HCT116 (cell line): ENCODE measurements around the gene CAPN1. TPM values are rescaled to one million over a fixed set of nuclear protein-coding genes. Genes with fewer than 3 reads are reported as not detected.
"Not testable (repeated sequence)": the region's sequence is repeated elsewhere in the genome, so short reads cannot be mapped to it uniquely, and the experiment has no call there.

Experiments
- ATAC-seq: fragments of 200-7000 bp; cut with Tn5 transposase; 2 replicates; pipeline ENCODE4 v1.9.1; 2020; ENCODE audit warnings: mild to moderate bottlenecking, moderate library complexity
- BruUV-seq: library from RNA; stranded (reverse); fragments of 400-500 nt; replicated peaks from 2 replicates; lab custom pipeline; 2021; lab: Mats Ljungman, UMichigan
- CTCF ChIA-PET: fragments of 300-600 bp; sonication (Branson Sonifier 250); formaldehyde crosslinking; loops from one replicate; lab custom pipeline; 2021; ENCODE audit warnings: antibody characterized with exemption; lab: Charles Lee
- POLR2A ChIA-PET: fragments of 300-600, 350-600 bp; sonication (Branson Sonifier 250); formaldehyde crosslinking; loops from one replicate; lab custom pipeline; 2021; ENCODE audit warnings: antibody characterized with exemption; lab: Charles Lee
- RAD21 ChIA-PET, 2 experiments: fragments of 300-600 bp; sonication (Branson Sonifier 250); formaldehyde crosslinking; loops; one replicate each; lab custom pipeline; 2023; ENCODE audit warnings: low total read pairs in 2 of 2; ENCODE audit not compliant: uncharacterized antibody in 2 of 2, unreplicated experiment in 2 of 2, low non-redundant PET in 1 of 2; lab: Charles Lee
- DNase-seq: peaks from one replicate; pipeline ENCODE4 v3.0.0-alpha.2; 2010; ENCODE audit warnings: low read depth, low spot score
- H2AFZ ChIP-seq: fragments of 200-600 bp; shearing (Covaris generic), sonication (generic); 2 replicates; pipeline ENCODE4 v1.6.1; 2017; ENCODE audit warnings: low read depth, mixed run types, mixed read lengths, antibody characterized with exemption, low read length; ENCODE audit not compliant: poor library complexity, severe bottlenecking
- H3K27ac ChIP-seq: 2 replicates; pipeline ENCODE4 v1.5.1; 2012; ENCODE audit warnings: low read depth, low read length
- H3K27me3 ChIP-seq: fragments of 200-600 bp; sonication (generic); 2 replicates; pipeline ENCODE4 v1.6.1; 2016; ENCODE audit warnings: mixed run types, low read length, mixed read lengths; ENCODE audit not compliant: insufficient read depth
- H3K36me3 ChIP-seq, 2 experiments: fragments of 200-500 bp in 1 of 2; fragments of 200-600 bp in 1 of 2; sonication (Bioruptor generic) in 1 of 2; sonication (generic) in 1 of 2; 2 replicates each; pipeline versions ENCODE4 v1.5.1 to v1.6.1; 2014 to 2016; ENCODE audit warnings: low read length in 2 of 2, inconsistent platforms in 1 of 2, mixed read lengths in 1 of 2, mixed run types in 1 of 2; ENCODE audit not compliant: insufficient read depth in 2 of 2, control insufficient read depth in 1 of 2
- H3K4me1 ChIP-seq, 2 experiments: fragments of 200-600 bp in 1 of 2; sonication (generic) in 1 of 2; 2 replicates each; pipeline versions ENCODE4 v1.5.1 to v1.6.1; 2012 to 2017; ENCODE audit warnings: low read length in 2 of 2, inconsistent platforms in 1 of 2, mild to moderate bottlenecking in 1 of 2, mixed read lengths in 1 of 2, mixed run types in 1 of 2, moderate library complexity in 1 of 2; ENCODE audit not compliant: insufficient read depth in 2 of 2, control insufficient read depth in 1 of 2
- H3K4me2 ChIP-seq: fragments of 200-600 bp; sonication (generic); 2 replicates; pipeline ENCODE4 v1.6.1; 2017; ENCODE audit warnings: mixed run types, low read length, mixed read lengths
- H3K4me3 ChIP-seq, 2 experiments: fragments of 200-600 bp in 1 of 2; sonication (generic) in 1 of 2; replicated peaks in 1 of 2; 2 replicates each; pipeline ENCODE4 v1.5.1; 2011 to 2016; ENCODE audit warnings: low read length in 2 of 2, control low read depth in 1 of 2, low read depth in 1 of 2, mild to moderate bottlenecking in 1 of 2, mixed read lengths in 1 of 2, mixed run types in 1 of 2
- H3K79me2 ChIP-seq: fragments of 200-600 bp; sonication (generic); 2 replicates; pipeline ENCODE4 v1.6.1; 2017; ENCODE audit warnings: mild to moderate bottlenecking, mixed run types, low read length, moderate library complexity, mixed read lengths; ENCODE audit not compliant: insufficient read depth
- H3K9ac ChIP-seq: fragments of 200-600 bp; sonication (generic); 2 replicates; pipeline ENCODE4 v1.6.1; 2016; ENCODE audit warnings: low read length, mixed read lengths
- H3K9me2 ChIP-seq: fragments of 200-600 bp; sonication (generic), shearing (Covaris generic); 2 replicates; pipeline ENCODE4 v1.6.1; 2017; ENCODE audit warnings: mixed run types, mild to moderate bottlenecking, moderate library complexity; ENCODE audit not compliant: insufficient read depth
- H3K9me3 ChIP-seq, 2 experiments: fragments of 200-500 bp in 1 of 2; fragments of 200-600 bp in 1 of 2; sonication (Bioruptor generic) in 1 of 2; sonication (generic) in 1 of 2; 2 replicates each; pipeline ENCODE4 v1.6.1; 2014 to 2017; ENCODE audit warnings: low read length in 2 of 2, mixed read lengths in 2 of 2, inconsistent platforms in 1 of 2, low read depth in 1 of 2, mild to moderate bottlenecking in 1 of 2, mixed run types in 1 of 2, moderate library complexity in 1 of 2; ENCODE audit not compliant: control insufficient read depth in 1 of 2, insufficient read depth in 1 of 2
- H4K20me1 ChIP-seq: fragments of 200-600 bp; sonication (generic), shearing (Covaris generic); 2 replicates; pipeline ENCODE4 v1.6.1; 2017; ENCODE audit warnings: mixed run types, mild to moderate bottlenecking, moderate library complexity; ENCODE audit not compliant: insufficient read depth
- EGR1 ChIP-seq: IDR thresholded peaks from 2 replicates; pipeline ENCODE4 v1.6.1; 2012; ENCODE audit warnings: low read depth
- ELF1 ChIP-seq: IDR thresholded peaks from 2 replicates; pipeline ENCODE4 v1.6.1; 2012; ENCODE audit warnings: low read depth, borderline replicate concordance
- FOSL1 ChIP-seq: IDR thresholded peaks from 2 replicates; pipeline ENCODE4 v1.6.1; 2012; ENCODE audit warnings: low read depth
- intact Hi-C: fragments of 100-400 bp; cut with micrococcal nuclease; formaldehyde crosslinking; loops from 2 replicates; pipeline ENCODE4 v1.10.0; 2022
- total RNA-seq: library from RNA; stranded (reverse); gene quantifications from one replicate; pipeline ENCODE4 v1.2.1, GENCODE V29; 2021; ENCODE audit not compliant: unreplicated experiment

CAPN1 gene
- total RNA-seq, 1 experiment from 2014 or later, result 279 TPM

DNA sequence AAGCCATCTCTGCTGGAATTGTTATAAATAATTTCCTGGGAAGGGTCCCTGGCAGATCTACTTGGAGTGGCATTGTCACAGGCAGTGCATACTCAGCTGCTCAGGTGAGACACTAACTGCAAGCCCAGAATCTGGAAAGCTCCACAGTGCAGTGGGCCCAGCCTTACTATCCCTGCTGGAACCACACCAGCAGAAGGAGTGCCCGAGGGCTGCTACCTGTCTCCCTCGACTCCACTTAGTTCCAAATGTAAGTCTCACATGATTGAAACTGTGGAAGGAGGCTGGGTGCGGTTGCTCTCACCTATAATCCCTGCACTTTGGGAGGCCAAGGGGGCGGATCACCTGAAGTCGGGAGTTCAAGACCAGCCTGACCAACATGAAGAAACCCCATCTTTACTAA, 33.1 kb upstream of the CAPN1 start:
- Histone ChIP-seq H3K9me2 (no peaks in the 10 kb centered on the region), H3K9me3 (peaks cover 0 to 7% of the 10 kb centered on the region in 2 experiments; a peak in 1 of 4 replicates), H3K27ac (no peak overlapping the region), H3K36me3 (no peaks in the 10 kb centered on the region), H2AFZ (no peak overlapping the region), H3K27me3 (no peaks in the 10 kb centered on the region), H3K9ac (no peak overlapping the region), H3K4me2 (no peak overlapping the region), H3K4me3 (no peak overlapping the region), H3K79me2 (no peaks in the 10 kb centered on the region), H3K4me1 (peaks cover 15 to 29% of the 10 kb centered on the region in 2 experiments), H4K20me1 (no peaks in the 10 kb centered on the region)
- no peak for DNase-seq
- POLR2A ChIA-PET, result interaction anchor here (0.6 kb wide), 1 partner anchor 358 kb away, joined by 3 read pairs; no protein-coding TSS in a partner anchor
- CTCF ChIA-PET, result no interaction called here
- intact Hi-C loops, result no loop called here
- BruUV-seq, result no TSS peak
- RAD21 ChIA-PET, result no interaction called here
- TF ChIP-seq EGR1, result no peak
- TF ChIP-seq ELF1, result no peak
- TF ChIP-seq FOSL1, result no peak
- ATAC-seq, result no peak

DNA sequence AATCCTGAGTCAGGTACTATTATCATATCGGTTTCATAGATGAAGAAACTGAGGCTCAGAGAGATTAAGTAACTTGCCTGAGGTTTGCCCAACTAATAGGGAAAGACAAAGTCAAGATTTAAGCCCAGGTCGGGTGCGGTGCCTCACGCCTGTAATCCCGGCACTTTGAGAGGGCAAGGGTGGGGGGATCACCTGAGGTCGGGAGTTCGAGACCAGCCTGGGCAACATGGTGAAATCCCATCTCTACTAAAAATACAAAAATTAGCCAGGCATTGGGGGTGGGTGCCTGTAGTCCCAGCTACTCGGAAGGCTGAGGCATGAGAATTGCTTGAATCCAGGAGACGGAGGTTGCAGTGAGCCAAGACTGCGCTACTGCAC, 31.6 kb upstream of the CAPN1 start:
- intact Hi-C loops, H4K20me1 ChIP-seq, H3K79me2 ChIP-seq, RAD21 ChIA-PET, POLR2A ChIA-PET, CTCF ChIA-PET, DNase-seq, H3K9me2 ChIP-seq, H3K36me3 ChIP-seq, H3K9me3 ChIP-seq, H3K27me3 ChIP-seq: not testable (repeated sequence)
- 0 out of 2 replicates have a peak, but pooled peaks have one; percentile 1 for ATAC-seq
- peak overlapping the region; percentile 20 to 29; a peak in 3 of 4 replicates for H3K4me3 ChIP-seq
- peaks cover 15 to 29% of the 10 kb centered on the region in 2 experiments for H3K4me1 ChIP-seq
- peak overlapping the region; percentile 74 for H3K4me2 ChIP-seq
- peak overlapping the region; percentile 89 for H3K27ac ChIP-seq
- H2AFZ ChIP-seq, result peak overlapping the region; percentile 37
- TSS peak; percentile 58 for BruUV-seq
- H3K9ac ChIP-seq, result peak overlapping the region; percentile 50
